Activated naive CD4-positive, alpha-beta T cell treated with anti-CD3 and anti-CD28 coated beads, Interleukin-2, amount 10 ng/mL, durations not matched to agents 7 days and 5 days (primary cell): ENCODE results near the gene FIZ1.

ENCODE experiments used
- CTCF ChIA-PET: fragments of 350-600 bp; sonication (Branson Sonifier 250); formaldehyde crosslinking; loops from one replicate; lab custom pipeline; 2021; ENCODE audit warnings: antibody characterized with exemption; lab: Charles Lee
- DNase-seq: peaks from one replicate; pipeline ENCODE4 v3.0.0-alpha.2; 2020
- H3K27ac Mint-ChIP-seq: one replicate; pipeline ENCODE4 v1.8.0; 2021; ENCODE audit warnings: mild to moderate bottlenecking, moderate library complexity, mixed read lengths
- H3K27me3 Mint-ChIP-seq: one replicate; pipeline ENCODE4 v1.8.0; 2021; ENCODE audit warnings: mild to moderate bottlenecking, mixed read lengths
- H3K36me3 Mint-ChIP-seq: one replicate; pipeline ENCODE4 v1.8.0; 2021; ENCODE audit warnings: mixed read lengths
- H3K4me1 Mint-ChIP-seq: one replicate; pipeline ENCODE4 v1.8.0; 2021; ENCODE audit warnings: mixed read lengths
- H3K4me3 Mint-ChIP-seq: one replicate; pipeline ENCODE4 v1.8.0; 2021; ENCODE audit warnings: mild to moderate bottlenecking, moderate library complexity, mixed read lengths
- H3K9me3 Mint-ChIP-seq: one replicate; pipeline ENCODE4 v1.8.0; 2021; ENCODE audit warnings: mixed read lengths

Gene FIZ1

GRCh38 chr19:55552206-55552605 lies 47.1 kb downstream of the FIZ1 start:
- Mint-ChIP-seq H3K36me3 (no peaks in the 10 kb centered on the region), H3K9me3 (no peaks in the 10 kb centered on the region), H3K4me1 (no peaks in the 10 kb centered on the region), H3K27me3 (peaks cover 21% of the 10 kb centered on the region), H3K4me3 (no peak overlapping the region), H3K27ac (no peak overlapping the region)
- no peak for DNase-seq
- CTCF ChIA-PET: interaction anchor here (0.5 to 0.7 kb wide), 2 partner anchors 80 to 411 kb away, joined by 3 read pairs; no protein-coding TSS in a partner anchor

DNA sequence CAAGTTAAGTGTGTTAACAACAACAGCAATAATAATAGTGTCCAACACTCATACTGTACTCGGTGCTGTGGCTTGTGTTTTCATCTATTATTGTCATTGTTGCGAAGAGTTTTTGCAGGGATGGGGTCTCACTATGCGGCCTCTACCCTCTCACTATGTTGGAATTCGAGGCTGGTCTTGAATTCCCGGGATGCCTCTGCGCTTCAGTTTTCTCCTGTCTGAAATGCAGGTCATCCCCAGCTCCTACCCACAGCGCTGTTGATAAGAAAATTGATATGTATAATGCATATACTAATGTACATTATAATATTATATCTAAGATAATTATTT lies 49.0 kb downstream of the FIZ1 start:
- H3K4me3 Mint-ChIP-seq: no peak overlapping the region
- H3K36me3 Mint-ChIP-seq: no peaks in the 10 kb centered on the region
- H3K4me1 Mint-ChIP-seq: no peaks in the 10 kb centered on the region
- CTCF ChIA-PET: no interaction called here
- H3K27ac Mint-ChIP-seq: no peak overlapping the region
- DNase-seq: no peak
- peaks cover 36% of the 10 kb centered on the region for H3K27me3 Mint-ChIP-seq
- H3K9me3 Mint-ChIP-seq: no peaks in the 10 kb centered on the region

DNA sequence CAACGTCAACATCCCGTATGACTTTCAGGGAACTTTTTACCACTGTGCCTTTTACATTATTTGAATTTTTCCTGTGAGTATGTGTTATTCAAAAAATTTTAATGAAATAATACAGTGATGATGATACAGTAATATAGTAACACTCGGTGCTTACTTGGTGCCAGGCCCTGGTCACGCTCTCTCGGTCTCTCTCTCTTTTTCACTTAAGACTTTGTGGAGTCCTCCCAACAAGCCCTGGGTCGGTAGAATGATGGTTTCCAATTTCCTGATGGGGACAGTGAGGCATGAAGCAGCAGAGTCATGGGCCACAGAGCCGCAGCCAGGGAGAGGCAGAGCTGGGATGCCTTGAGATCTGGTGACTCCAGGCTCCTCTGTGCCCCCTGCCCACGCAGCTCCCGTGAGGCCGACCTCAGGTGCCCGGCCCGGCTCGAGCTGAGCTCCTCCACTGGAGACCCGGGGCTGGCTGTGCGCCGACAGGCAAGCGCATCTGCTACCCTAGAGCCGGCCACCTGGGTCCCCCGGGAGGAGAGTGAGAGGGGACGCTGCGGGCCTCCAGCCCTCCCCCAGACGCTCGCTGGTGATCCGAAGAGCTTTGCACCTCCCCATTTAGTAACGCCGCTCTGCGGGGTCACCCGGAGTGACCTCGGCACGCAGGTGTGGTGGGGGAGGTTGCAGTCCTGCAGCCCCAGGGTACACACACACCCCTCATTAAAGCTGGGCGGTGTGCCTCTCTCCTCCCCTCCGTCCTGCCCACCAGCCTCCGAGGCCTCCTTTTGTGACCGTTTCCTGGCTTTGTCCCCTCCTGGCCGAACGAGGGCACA lies 49.6 kb downstream of the FIZ1 start:
- Mint-ChIP-seq H3K27ac (no peak overlapping the region), H3K4me3 (no peak overlapping the region), H3K4me1 (no peaks in the 10 kb centered on the region), H3K27me3 (peaks cover 36% of the 10 kb centered on the region), H3K9me3 (no peaks in the 10 kb centered on the region), H3K36me3 (no peaks in the 10 kb centered on the region)
- CTCF ChIA-PET: no interaction called here
- DNase-seq: no peak

GRCh38 chr19:55546822-55547614 lies 52.3 kb downstream of the FIZ1 start:
- no peaks in the 10 kb centered on the region for H3K36me3 Mint-ChIP-seq
- no peaks in the 10 kb centered on the region for H3K9me3 Mint-ChIP-seq
- no peak overlapping the region for H3K4me3 Mint-ChIP-seq
- no peak for DNase-seq
- peaks cover 31% of the 10 kb centered on the region for H3K27me3 Mint-ChIP-seq
- CTCF ChIA-PET: interaction anchor here (1.0 kb wide), 1 partner anchor 14 kb away, joined by 3 read pairs; no protein-coding TSS in a partner anchor
- H3K4me1 Mint-ChIP-seq: no peaks in the 10 kb centered on the region
- no peak overlapping the region for H3K27ac Mint-ChIP-seq

DNA sequence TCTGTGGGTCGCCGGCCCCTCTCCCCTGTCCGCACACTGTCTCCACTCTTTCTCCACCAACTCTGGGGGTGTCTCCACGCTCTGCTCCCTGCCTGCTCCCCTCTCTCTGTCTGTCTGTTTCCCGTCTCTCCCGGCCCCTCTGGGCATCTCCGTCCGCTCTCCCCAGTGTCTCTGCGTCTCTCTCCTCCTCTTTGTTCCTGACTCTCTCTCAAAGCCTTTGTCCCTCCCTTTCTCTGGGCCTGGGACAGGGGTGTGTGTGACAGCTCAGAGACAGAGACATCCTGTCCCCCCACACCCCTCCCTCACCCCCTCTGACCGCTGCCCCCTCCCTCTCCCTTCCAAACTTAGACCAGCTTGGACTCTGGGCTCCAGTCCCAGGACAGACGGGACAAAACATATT lies 53.3 kb downstream of the FIZ1 start:
- Mint-ChIP-seq H3K36me3 (no peaks in the 10 kb centered on the region), H3K4me1 (no peaks in the 10 kb centered on the region), H3K27me3 (peaks cover 31% of the 10 kb centered on the region), H3K4me3 (no peak overlapping the region), H3K27ac (no peak overlapping the region), H3K9me3 (no peaks in the 10 kb centered on the region)
- no peak for DNase-seq
- CTCF ChIA-PET: no interaction called here

GRCh38 chr19:55545443-55545842 lies 53.9 kb downstream of the FIZ1 start, which contains the start of gene SBK3:
Gene SBK3 (minus strand): TSS chr19:55545543. CDS start chr19:55545543, 0 bp downstream.
- CTCF ChIA-PET: no interaction called here
- H3K4me3 Mint-ChIP-seq: no peak within 1 kb of the TSS
- no peak for DNase-seq
- H3K4me1 Mint-ChIP-seq: no peaks in the 10 kb centered on the region
- H3K36me3 Mint-ChIP-seq: no peaks in the 10 kb centered on the region
- no peak within 1 kb of the TSS for H3K27ac Mint-ChIP-seq
- no peaks in the 10 kb centered on the region for H3K9me3 Mint-ChIP-seq
- peaks cover 31% of the 10 kb centered on the region for H3K27me3 Mint-ChIP-seq

- Mint-ChIP-seq H3K27ac (no peak overlapping the region), H3K4me1 (no peaks in the 10 kb centered on the region), H3K36me3 (no peaks in the 10 kb centered on the region), H3K27me3 (peaks cover 27% of the 10 kb centered on the region), H3K4me3 (no peak overlapping the region), H3K9me3 (no peaks in the 10 kb centered on the region)
- CTCF ChIA-PET: no interaction called here
- DNase-seq: no peak
Observed at GRCh38 chr19:55544776-55545439, 54.4 kb downstream of the FIZ1 start.

DNA sequence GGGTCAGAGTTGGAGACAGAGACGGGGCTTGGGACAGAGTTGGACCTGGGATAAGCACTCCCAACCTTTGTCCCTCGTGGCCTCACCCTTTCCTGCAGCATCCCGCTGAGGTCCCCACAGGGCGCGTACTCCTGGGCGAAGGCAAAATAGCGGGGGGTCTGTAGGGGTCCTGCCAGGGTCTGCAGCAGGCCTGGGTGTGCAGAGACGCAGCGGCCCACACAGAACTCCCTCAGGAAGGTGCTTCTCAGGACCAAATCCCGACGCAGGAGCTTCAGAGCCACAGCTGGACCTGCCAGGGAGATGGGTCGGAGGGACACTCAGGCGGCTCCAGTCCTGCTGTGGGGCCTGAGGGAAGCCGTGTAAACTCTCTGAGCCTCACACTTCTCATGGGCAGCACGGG lies 55.3 kb downstream of the FIZ1 start:
- Mint-ChIP-seq H3K36me3 (no peaks in the 10 kb centered on the region), H3K27ac (no peak overlapping the region), H3K27me3 (peaks cover 24% of the 10 kb centered on the region), H3K4me3 (no peak overlapping the region), H3K9me3 (no peaks in the 10 kb centered on the region), H3K4me1 (no peaks in the 10 kb centered on the region)
- CTCF ChIA-PET: no interaction called here
- no peak for DNase-seq

DNA sequence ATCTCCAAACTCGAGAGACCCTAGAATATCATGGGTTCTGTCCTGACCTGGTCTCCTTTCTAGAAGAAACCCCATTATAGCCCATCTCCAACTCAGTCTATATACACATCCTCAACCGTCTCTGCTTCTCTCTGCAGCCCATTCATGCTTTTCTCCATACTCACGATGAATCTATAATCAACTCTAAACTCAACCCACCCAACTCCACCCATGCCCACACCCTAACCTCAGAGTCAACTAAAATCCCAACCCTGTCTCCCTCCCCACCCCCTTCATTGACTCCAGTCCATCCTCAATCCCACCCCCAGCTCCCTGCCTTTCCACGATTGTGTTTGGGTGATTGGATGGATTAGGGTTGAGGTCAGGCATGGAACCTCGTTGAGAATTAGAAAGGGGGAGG lies 55.8 kb downstream of the FIZ1 start:
- H3K4me3 Mint-ChIP-seq: no peak overlapping the region
- no peaks in the 10 kb centered on the region for H3K4me1 Mint-ChIP-seq
- CTCF ChIA-PET: no interaction called here
- no peaks in the 10 kb centered on the region for H3K9me3 Mint-ChIP-seq
- H3K27ac Mint-ChIP-seq: no peak overlapping the region
- no peaks in the 10 kb centered on the region for H3K36me3 Mint-ChIP-seq
- H3K27me3 Mint-ChIP-seq: peaks cover 24% of the 10 kb centered on the region
- DNase-seq: no peak

- Mint-ChIP-seq H3K36me3 (no peaks in the 10 kb centered on the region), H3K4me1 (no peaks in the 10 kb centered on the region), H3K4me3 (no peak overlapping the region), H3K27me3 (peaks cover 17% of the 10 kb centered on the region), H3K9me3 (no peaks in the 10 kb centered on the region), H3K27ac (no peak overlapping the region)
- CTCF ChIA-PET: no interaction called here
- no peak for DNase-seq
Observed at GRCh38 chr19:55542292-55542855, 56.9 kb downstream of the FIZ1 start.
